ENCODE results near the gene ADNP. TPM values are rescaled to one million over a fixed set of nuclear protein-coding genes. Genes with fewer than 3 reads are reported as not detected.

Gene ADNP
- total and polyA plus RNA-seq, 2 of the 13 experiments (the other 11 are each of a cell fraction or from before 2014, with no cell fraction given) = 21.0 to 21.5 TPM

DNA sequence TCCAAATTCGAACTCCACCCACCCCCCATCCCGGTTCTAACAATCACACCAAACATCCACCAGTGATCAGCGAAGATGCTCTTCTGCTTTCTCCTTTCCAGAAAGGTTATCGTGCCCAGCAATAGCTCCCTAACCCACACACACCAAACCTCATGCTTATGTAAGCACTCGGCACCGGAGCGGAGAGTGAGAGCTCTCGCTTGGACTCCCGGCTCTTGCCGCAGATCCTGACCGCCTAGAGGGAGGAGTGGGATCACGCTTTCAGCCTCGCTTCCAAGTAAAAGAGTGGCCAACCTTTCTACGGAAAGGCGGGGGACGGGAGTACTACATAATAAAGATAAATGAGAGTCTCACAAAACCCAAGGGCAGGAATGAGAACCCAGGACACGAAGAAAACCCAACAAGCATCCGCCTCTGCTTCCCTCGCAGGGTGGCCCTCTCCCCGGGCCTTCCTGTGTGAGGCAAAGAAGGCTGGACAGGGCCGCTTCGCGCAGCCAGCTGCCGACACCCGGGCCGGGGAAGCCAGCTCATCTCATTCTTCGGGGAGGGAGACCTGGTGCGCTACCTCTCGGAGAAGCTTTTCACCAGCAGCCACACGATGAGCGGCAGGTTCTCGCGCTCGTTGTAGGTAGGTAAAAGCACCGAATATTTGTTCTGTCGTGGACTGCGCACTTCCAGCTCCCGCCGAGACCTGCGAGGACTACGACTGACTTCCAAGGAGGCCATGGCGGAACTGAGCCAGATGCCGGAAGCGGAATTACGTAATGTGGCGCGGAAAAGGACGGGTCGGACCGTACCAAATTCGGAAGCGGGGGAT, 26.8 kb upstream of the ADNP start, which contains the start of gene DPM1 (continued):
- TF ChIP-seq, protein P1, sequence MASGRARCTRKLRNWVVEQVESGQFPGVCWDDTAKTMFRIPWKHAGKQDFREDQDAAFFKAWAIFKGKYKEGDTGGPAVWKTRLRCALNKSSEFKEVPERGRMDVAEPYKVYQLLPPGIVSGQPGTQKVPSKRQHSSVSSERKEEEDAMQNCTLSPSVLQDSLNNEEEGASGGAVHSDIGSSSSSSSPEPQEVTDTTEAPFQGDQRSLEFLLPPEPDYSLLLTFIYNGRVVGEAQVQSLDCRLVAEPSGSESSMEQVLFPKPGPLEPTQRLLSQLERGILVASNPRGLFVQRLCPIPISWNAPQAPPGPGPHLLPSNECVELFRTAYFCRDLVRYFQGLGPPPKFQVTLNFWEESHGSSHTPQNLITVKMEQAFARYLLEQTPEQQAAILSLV (CRISPR knock-in tag; IDR thresholded peaks at IDR 0.05; ENCODE audit: borderline replicate concordance) = no peak
- TF ChIP-seq FOXK1 (CRISPR knock-in tag; IDR thresholded peaks at IDR 0.05; ENCODE audit: borderline replicate concordance, low read depth) (0 out of 2 replicates have a peak, but pooled peaks have one; percentile 83), DMAP1 (CRISPR knock-in tag; IDR thresholded peaks at IDR 0.05) (peak; percentile 76; the same call in 1 of the 2 replicates), POLR2A (IDR thresholded peaks at IDR 0.05; ENCODE audit: insufficient read depth in 1 of 2, low read depth in 2 of 2, low read length in 2 of 2) (peak; percentile 99), TGIF2 (CRISPR knock-in tag; IDR thresholded peaks at IDR 0.05) (peak; percentile 96), SIN3B (IDR thresholded peaks at IDR 0.05; ENCODE audit: low read length) (peak; percentile 81), SOX13 (IDR thresholded peaks at IDR 0.05) (no peak), SOX13 (CRISPR knock-in tag; conservative IDR thresholded peaks at IDR 0.05 in 1 of 2, IDR thresholded peaks at IDR 0.05 in 1 of 2) (peak in 1 of 2 experiments; percentile 33; a peak in 1 of 4 replicates), ZSCAN30 (CRISPR knock-in tag; IDR thresholded peaks at IDR 0.05) (0 out of 2 replicates have a peak, but pooled peaks have one; percentile 71), ZNF773 (CRISPR knock-in tag; IDR thresholded peaks at IDR 0.05; ENCODE audit: borderline replicate concordance) (0 out of 2 replicates have a peak, but pooled peaks have one; percentile 56), SNAI1 (CRISPR knock-in tag; IDR thresholded peaks at IDR 0.05; ENCODE audit: borderline replicate concordance) (peak; percentile 7; the same call in 1 of the 2 replicates), STAG1 (CRISPR knock-in tag; IDR thresholded peaks at IDR 0.05) (no peak), ZEB1 (IDR thresholded peaks at IDR 0.05; ENCODE audit: insufficient replicate concordance, low read depth) (peak; percentile 24), ZFYVE20 (CRISPR knock-in tag; IDR thresholded peaks at IDR 0.05; ENCODE audit: borderline replicate concordance, low read depth) (peak; percentile 96), ZNF772 (CRISPR knock-in tag; IDR thresholded peaks at IDR 0.05) (peak; percentile 54; the same call in 1 of the 2 replicates), ZNF839 (CRISPR knock-in tag; IDR thresholded peaks at IDR 0.05; ENCODE audit: borderline replicate concordance) (peak; percentile 80; the same call in 1 of the 2 replicates)
- TF ChIP-seq, protein P2, sequence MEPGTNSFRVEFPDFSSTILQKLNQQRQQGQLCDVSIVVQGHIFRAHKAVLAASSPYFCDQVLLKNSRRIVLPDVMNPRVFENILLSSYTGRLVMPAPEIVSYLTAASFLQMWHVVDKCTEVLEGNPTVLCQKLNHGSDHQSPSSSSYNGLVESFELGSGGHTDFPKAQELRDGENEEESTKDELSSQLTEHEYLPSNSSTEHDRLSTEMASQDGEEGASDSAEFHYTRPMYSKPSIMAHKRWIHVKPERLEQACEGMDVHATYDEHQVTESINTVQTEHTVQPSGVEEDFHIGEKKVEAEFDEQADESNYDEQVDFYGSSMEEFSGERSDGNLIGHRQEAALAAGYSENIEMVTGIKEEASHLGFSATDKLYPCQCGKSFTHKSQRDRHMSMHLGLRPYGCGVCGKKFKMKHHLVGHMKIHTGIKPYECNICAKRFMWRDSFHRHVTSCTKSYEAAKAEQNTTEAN (CRISPR knock-in tag; conservative IDR thresholded peaks at IDR 0.05) = no peak
- TF ChIP-seq, protein P3, sequence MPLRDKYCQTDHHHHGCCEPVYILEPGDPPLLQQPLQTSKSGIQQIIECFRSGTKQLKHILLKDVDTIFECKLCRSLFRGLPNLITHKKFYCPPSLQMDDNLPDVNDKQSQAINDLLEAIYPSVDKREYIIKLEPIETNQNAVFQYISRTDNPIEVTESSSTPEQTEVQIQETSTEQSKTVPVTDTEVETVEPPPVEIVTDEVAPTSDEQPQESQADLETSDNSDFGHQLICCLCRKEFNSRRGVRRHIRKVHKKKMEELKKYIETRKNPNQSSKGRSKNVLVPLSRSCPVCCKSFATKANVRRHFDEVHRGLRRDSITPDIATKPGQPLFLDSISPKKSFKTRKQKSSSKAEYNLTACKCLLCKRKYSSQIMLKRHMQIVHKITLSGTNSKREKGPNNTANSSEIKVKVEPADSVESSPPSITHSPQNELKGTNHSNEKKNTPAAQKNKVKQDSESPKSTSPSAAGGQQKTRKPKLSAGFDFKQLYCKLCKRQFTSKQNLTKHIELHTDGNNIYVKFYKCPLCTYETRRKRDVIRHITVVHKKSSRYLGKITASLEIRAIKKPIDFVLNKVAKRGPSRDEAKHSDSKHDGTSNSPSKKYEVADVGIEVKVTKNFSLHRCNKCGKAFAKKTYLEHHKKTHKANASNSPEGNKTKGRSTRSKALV (CRISPR knock-in tag; IDR thresholded peaks at IDR 0.05) = no peak
- TF ChIP-seq, protein P4, sequence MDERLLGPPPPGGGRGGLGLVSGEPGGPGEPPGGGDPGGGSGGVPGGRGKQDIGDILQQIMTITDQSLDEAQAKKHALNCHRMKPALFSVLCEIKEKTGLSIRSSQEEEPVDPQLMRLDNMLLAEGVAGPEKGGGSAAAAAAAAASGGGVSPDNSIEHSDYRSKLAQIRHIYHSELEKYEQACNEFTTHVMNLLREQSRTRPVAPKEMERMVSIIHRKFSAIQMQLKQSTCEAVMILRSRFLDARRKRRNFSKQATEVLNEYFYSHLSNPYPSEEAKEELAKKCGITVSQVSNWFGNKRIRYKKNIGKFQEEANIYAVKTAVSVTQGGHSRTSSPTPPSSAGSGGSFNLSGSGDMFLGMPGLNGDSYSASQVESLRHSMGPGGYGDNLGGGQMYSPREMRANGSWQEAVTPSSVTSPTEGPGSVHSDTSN (CRISPR knock-in tag; IDR thresholded peaks at IDR 0.05) = no peak
- TF ChIP-seq, protein P5, sequence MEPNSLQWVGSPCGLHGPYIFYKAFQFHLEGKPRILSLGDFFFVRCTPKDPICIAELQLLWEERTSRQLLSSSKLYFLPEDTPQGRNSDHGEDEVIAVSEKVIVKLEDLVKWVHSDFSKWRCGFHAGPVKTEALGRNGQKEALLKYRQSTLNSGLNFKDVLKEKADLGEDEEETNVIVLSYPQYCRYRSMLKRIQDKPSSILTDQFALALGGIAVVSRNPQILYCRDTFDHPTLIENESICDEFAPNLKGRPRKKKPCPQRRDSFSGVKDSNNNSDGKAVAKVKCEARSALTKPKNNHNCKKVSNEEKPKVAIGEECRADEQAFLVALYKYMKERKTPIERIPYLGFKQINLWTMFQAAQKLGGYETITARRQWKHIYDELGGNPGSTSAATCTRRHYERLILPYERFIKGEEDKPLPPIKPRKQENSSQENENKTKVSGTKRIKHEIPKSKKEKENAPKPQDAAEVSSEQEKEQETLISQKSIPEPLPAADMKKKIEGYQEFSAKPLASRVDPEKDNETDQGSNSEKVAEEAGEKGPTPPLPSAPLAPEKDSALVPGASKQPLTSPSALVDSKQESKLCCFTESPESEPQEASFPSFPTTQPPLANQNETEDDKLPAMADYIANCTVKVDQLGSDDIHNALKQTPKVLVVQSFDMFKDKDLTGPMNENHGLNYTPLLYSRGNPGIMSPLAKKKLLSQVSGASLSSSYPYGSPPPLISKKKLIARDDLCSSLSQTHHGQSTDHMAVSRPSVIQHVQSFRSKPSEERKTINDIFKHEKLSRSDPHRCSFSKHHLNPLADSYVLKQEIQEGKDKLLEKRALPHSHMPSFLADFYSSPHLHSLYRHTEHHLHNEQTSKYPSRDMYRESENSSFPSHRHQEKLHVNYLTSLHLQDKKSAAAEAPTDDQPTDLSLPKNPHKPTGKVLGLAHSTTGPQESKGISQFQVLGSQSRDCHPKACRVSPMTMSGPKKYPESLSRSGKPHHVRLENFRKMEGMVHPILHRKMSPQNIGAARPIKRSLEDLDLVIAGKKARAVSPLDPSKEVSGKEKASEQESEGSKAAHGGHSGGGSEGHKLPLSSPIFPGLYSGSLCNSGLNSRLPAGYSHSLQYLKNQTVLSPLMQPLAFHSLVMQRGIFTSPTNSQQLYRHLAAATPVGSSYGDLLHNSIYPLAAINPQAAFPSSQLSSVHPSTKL (CRISPR knock-in tag; IDR thresholded peaks at IDR 0.05) = peak; percentile 55

Measured in HepG2 (cell line).